Stimulated activated CD8-positive, alpha-beta memory T cell treated with anti-CD3 and anti-CD28 coated beads, Interleukin-15, amount 100 ng/mL, for 24 hours (primary cell): ENCODE measurements around the gene CREB5.
A peak's percentile ranks its signal among the peaks of the same experiment; 100 is the strongest.

Source experiments
- DNase-seq: peaks from one replicate; pipeline ENCODE4 v3.0.0-alpha.2; 2020; ENCODE audit warnings: low read depth

The CREB5 gene

GRCh38 chr7:28408105-28408959 lies 4.0 kb upstream of the CREB5 start:
- no peak for DNase-seq

- DNase-seq = peak; percentile 34
These were observed 3.2 kb upstream of the CREB5 start for GRCh38 chr7:28408960-28409715.

- no peak for DNase-seq
These were observed 2.3 kb upstream of the CREB5 start for GRCh38 chr7:28409716-28410627.

GRCh38 chr7:28410628-28411531 lies 1.4 kb upstream of the CREB5 start:
- no peak for DNase-seq

GRCh38 chr7:28413011-28413410 lies 693 bp downstream of the CREB5 start:
- no peak for DNase-seq

- no peak for DNase-seq
These were observed 2.1 kb downstream of the CREB5 start for GRCh38 chr7:28414453-28414852.

GRCh38 chr7:28417321-28417940 lies 5.1 kb downstream of the CREB5 start:
- no peak for DNase-seq

- DNase-seq = no peak
These were observed 6.0 kb downstream of the CREB5 start for GRCh38 chr7:28418311-28418710.

GRCh38 chr7:28418966-28419365 lies 6.6 kb downstream of the CREB5 start:
- no peak for DNase-seq

- no peak for DNase-seq
These were observed 7.4 kb downstream of the CREB5 start for GRCh38 chr7:28419716-28420115.

- no peak for DNase-seq
These were observed 10.8 kb downstream of the CREB5 start for GRCh38 chr7:28423112-28423511.

GRCh38 chr7:28423918-28424514 lies 11.7 kb downstream of the CREB5 start:
- no peak for DNase-seq

GRCh38 chr7:28425496-28425895 lies 13.2 kb downstream of the CREB5 start:
- no peak for DNase-seq

- DNase-seq = no peak
These were observed 14.9 kb downstream of the CREB5 start for GRCh38 chr7:28427236-28427635.

GRCh38 chr7:28430616-28431015 lies 18.3 kb downstream of the CREB5 start:
- no peak for DNase-seq

- DNase-seq = no peak
These were observed 19.8 kb downstream of the CREB5 start for GRCh38 chr7:28432105-28432504.

- DNase-seq = no peak
These were observed 20.7 kb downstream of the CREB5 start for GRCh38 chr7:28433039-28433438.

GRCh38 chr7:28433699-28434219 lies 21.4 kb downstream of the CREB5 start:
- no peak for DNase-seq

- DNase-seq = no peak
These were observed 22.2 kb downstream of the CREB5 start for GRCh38 chr7:28434510-28434909.

GRCh38 chr7:28435152-28435551 lies 22.8 kb downstream of the CREB5 start:
- no peak for DNase-seq
